Neural cell (in vitro differentiated cells): ENCODE measurements around the gene ANKRD13B. TPM values are rescaled to one million over a fixed set of nuclear protein-coding genes. Genes with fewer than 3 reads are reported as not detected.
A peak's percentile ranks its signal among the peaks of the same experiment; 100 is the strongest.

ENCODE experiments used
- H2AFZ ChIP-seq: fragments of 200-600, 300-800 bp; sonication (generic), shearing (Covaris generic); 2 replicates; pipeline ENCODE4 v1.6.0; 2014; ENCODE audit warnings: low read depth, mild to moderate bottlenecking, antibody characterized with exemption, low read length, moderate library complexity
- H3F3A ChIP-seq: fragments of 200-600 bp; shearing (Covaris generic); 2 replicates; pipeline ENCODE4 v1.6.1; 2016; ENCODE audit warnings: mild to moderate bottlenecking, moderate library complexity, mixed read lengths, antibody characterized with exemption, low read length; ENCODE audit not compliant: insufficient read depth, poor library complexity, severe bottlenecking
- H3K27ac ChIP-seq: fragments of 200-600, 300-800 bp; sonication (generic), shearing (Covaris generic); 2 replicates; pipeline ENCODE4 v1.5.1; 2014; ENCODE audit warnings: mild to moderate bottlenecking, low read length, moderate library complexity
- H3K27me3 ChIP-seq: fragments of 300-800, 200-600 bp; sonication (generic), shearing (Covaris generic); 2 replicates; pipeline ENCODE4 v1.6.0; 2014; ENCODE audit warnings: mild to moderate bottlenecking, low read depth, low read length, moderate library complexity; ENCODE audit not compliant: insufficient read depth
- H3K36me3 ChIP-seq: fragments of 300-800, 200-600 bp; sonication (generic), shearing (Covaris generic); 2 replicates; pipeline ENCODE4 v1.5.1; 2014; ENCODE audit warnings: mild to moderate bottlenecking, antibody characterized with exemption, low read length, moderate library complexity; ENCODE audit not compliant: insufficient read depth
- H3K4me2 ChIP-seq: fragments of 300-800, 200-600 bp; sonication (generic), shearing (Covaris generic); 2 replicates; pipeline ENCODE4 v1.6.0; 2014; ENCODE audit warnings: mild to moderate bottlenecking, low read length
- H3K4me3 ChIP-seq: fragments of 300-800, 200-600 bp; sonication (generic), shearing (Covaris generic); 2 replicates; pipeline ENCODE4 v1.5.1; 2014; ENCODE audit warnings: mild to moderate bottlenecking, low read length, moderate library complexity
- H3K79me2 ChIP-seq: fragments of 200-600 bp; shearing (Covaris generic); replicated peaks from 2 replicates; pipeline ENCODE4 v1.6.0; 2014; ENCODE audit warnings: mild to moderate bottlenecking, low read length, moderate library complexity; ENCODE audit not compliant: insufficient read depth
- H3K9ac ChIP-seq: fragments of 300-800, 200-600 bp; sonication (generic), shearing (Covaris generic); 2 replicates; pipeline ENCODE4 v1.6.1; 2016; ENCODE audit warnings: mild to moderate bottlenecking, low read length, mixed read lengths
- H3K9me2 ChIP-seq: fragments of 200-600 bp; shearing (Covaris generic); 2 replicates; pipeline ENCODE4 v1.6.1; 2016; ENCODE audit warnings: mild to moderate bottlenecking, low read length, mixed read lengths; ENCODE audit not compliant: insufficient read depth
- H3K9me3 ChIP-seq: fragments of 200-600, 300-800 bp; sonication (generic), shearing (Covaris generic); 2 replicates; pipeline ENCODE4 v1.6.1; 2016; ENCODE audit warnings: mild to moderate bottlenecking, mixed run types, low read length, moderate library complexity, mixed read lengths
- H4K20me1 ChIP-seq: fragments of 200-600 bp; shearing (Covaris generic); 2 replicates; pipeline ENCODE4 v1.6.1; 2016; ENCODE audit warnings: mild to moderate bottlenecking, mixed run types; ENCODE audit not compliant: insufficient read depth
- EP300 ChIP-seq: fragments of 450-650 bp; conservative IDR thresholded peaks from 2 replicates; pipeline ENCODE4 v1.6.1; 2014; ENCODE audit warnings: antibody characterized with exemption, mild to moderate bottlenecking, moderate library complexity; ENCODE audit not compliant: poor library complexity, severe bottlenecking
- EZH2 ChIP-seq: fragments of 200-600, 300-800 bp; shearing (Covaris generic), sonication (generic); IDR thresholded peaks from 2 replicates; pipeline ENCODE4 v1.6.1; 2014; ENCODE audit warnings: antibody characterized with exemption, low read length, borderline replicate concordance, mild to moderate bottlenecking; ENCODE audit not compliant: insufficient read depth, poor library complexity, severe bottlenecking
- MXI1 ChIP-seq: fragments of 450-650 bp; conservative IDR thresholded peaks from 2 replicates; pipeline ENCODE4 v1.6.1; 2014; ENCODE audit warnings: antibody characterized with exemption, mild to moderate bottlenecking; ENCODE audit not compliant: poor library complexity, severe bottlenecking
- POLR2AphosphoS5 ChIP-seq: IDR thresholded peaks from 2 replicates; pipeline ENCODE4 v1.6.1; 2012
- RAD21 ChIP-seq: fragments of 450-650 bp; conservative IDR thresholded peaks from 2 replicates; pipeline ENCODE4 v1.6.1; 2014; ENCODE audit warnings: antibody characterized with exemption, mild to moderate bottlenecking, moderate library complexity
- SMC3 ChIP-seq: fragments of 450-650 bp; conservative IDR thresholded peaks from 2 replicates; pipeline ENCODE4 v1.6.1; 2014; ENCODE audit warnings: antibody characterized with exemption, mild to moderate bottlenecking, moderate library complexity; ENCODE audit not compliant: poor library complexity
- TAF1 ChIP-seq: IDR thresholded peaks from 2 replicates; pipeline ENCODE4 v1.6.1; 2012; ENCODE audit warnings: low read depth
- polyA plus RNA-seq: library from polyadenylated mRNA; depleted of rRNA; stranded (reverse); fragments of >200 nt; gene quantifications from 2 replicates; pipeline ENCODE4 v1.2.3, GENCODE V29; 2014
- TF ChIP-seq, protein P1 (sequence below): IDR thresholded peaks from 2 replicates; pipeline ENCODE4 v1.6.1; 2012; ENCODE audit warnings: borderline replicate concordance
- TF ChIP-seq, protein P2 (sequence below): fragments of 450-650 bp; IDR thresholded peaks from 2 replicates; pipeline ENCODE4 v1.5.1; 2014; ENCODE audit warnings: antibody characterized with exemption, mild to moderate bottlenecking, moderate library complexity; ENCODE audit not compliant: poor library complexity, severe bottlenecking

Gene ANKRD13B
- polyA plus RNA-seq, 1 donor from 2014 or later = 35.0 TPM

DNA sequence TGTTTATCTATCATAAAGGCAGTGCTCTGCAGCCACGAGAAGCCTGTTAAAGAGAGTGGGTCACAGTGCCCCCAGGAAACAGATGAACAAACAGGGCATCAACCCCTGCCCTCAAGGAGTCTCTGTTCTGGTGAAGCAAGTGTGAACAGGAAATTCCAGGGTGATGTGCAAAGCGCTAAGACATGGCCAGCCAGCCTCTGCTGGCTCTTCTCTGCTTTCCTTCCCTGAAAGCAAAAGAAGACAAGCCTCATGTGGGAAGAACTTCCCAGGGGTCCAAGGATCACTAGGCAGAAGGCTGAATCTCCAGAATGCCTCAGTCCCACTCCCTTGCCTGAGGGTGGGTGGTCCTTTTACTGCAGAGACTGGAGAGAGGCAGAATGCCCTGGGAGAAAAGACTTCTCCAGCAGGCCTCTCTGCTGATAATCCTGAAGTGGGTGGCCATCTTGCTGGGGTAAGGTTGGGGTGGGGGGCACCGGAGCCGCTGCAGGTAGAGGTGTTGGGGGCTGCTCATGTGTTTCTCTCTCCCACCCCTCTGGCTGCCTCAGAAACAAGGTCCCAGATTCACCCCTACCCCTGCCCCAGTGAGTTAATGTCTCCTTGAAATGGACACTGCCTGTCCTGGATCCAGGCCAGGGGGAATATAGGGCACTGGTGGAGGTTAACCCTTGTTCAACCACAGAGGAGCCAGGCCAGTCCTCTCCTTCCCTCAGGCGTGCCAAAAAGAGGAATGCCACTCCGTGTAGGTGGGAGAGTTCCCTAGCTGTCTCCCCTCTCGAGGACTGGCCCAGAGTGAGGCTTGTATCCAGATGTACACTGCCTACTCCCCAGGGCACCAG, 2.4 kb downstream of the ANKRD13B start:
- no peaks in the 10 kb centered on the region for H3K9me3 ChIP-seq
- no peak overlapping the region for H2AFZ ChIP-seq
- peak overlapping the region; percentile 91 for H3K4me2 ChIP-seq
- H3K79me2 ChIP-seq = peaks cover 39% of the 10 kb centered on the region
- peaks cover 2% of the 10 kb centered on the region for H3F3A ChIP-seq
- H3K9ac ChIP-seq = no peak overlapping the region
- H3K9me2 ChIP-seq = no peaks in the 10 kb centered on the region
- no peaks in the 10 kb centered on the region for H3K36me3 ChIP-seq
- no peaks in the 10 kb centered on the region for H3K27me3 ChIP-seq
- no peak for TF ChIP-seq EZH2
- TF ChIP-seq, protein P1, sequence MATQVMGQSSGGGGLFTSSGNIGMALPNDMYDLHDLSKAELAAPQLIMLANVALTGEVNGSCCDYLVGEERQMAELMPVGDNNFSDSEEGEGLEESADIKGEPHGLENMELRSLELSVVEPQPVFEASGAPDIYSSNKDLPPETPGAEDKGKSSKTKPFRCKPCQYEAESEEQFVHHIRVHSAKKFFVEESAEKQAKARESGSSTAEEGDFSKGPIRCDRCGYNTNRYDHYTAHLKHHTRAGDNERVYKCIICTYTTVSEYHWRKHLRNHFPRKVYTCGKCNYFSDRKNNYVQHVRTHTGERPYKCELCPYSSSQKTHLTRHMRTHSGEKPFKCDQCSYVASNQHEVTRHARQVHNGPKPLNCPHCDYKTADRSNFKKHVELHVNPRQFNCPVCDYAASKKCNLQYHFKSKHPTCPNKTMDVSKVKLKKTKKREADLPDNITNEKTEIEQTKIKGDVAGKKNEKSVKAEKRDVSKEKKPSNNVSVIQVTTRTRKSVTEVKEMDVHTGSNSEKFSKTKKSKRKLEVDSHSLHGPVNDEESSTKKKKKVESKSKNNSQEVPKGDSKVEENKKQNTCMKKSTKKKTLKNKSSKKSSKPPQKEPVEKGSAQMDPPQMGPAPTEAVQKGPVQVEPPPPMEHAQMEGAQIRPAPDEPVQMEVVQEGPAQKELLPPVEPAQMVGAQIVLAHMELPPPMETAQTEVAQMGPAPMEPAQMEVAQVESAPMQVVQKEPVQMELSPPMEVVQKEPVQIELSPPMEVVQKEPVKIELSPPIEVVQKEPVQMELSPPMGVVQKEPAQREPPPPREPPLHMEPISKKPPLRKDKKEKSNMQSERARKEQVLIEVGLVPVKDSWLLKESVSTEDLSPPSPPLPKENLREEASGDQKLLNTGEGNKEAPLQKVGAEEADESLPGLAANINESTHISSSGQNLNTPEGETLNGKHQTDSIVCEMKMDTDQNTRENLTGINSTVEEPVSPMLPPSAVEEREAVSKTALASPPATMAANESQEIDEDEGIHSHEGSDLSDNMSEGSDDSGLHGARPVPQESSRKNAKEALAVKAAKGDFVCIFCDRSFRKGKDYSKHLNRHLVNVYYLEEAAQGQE = no peak
- TF ChIP-seq, protein P2, sequence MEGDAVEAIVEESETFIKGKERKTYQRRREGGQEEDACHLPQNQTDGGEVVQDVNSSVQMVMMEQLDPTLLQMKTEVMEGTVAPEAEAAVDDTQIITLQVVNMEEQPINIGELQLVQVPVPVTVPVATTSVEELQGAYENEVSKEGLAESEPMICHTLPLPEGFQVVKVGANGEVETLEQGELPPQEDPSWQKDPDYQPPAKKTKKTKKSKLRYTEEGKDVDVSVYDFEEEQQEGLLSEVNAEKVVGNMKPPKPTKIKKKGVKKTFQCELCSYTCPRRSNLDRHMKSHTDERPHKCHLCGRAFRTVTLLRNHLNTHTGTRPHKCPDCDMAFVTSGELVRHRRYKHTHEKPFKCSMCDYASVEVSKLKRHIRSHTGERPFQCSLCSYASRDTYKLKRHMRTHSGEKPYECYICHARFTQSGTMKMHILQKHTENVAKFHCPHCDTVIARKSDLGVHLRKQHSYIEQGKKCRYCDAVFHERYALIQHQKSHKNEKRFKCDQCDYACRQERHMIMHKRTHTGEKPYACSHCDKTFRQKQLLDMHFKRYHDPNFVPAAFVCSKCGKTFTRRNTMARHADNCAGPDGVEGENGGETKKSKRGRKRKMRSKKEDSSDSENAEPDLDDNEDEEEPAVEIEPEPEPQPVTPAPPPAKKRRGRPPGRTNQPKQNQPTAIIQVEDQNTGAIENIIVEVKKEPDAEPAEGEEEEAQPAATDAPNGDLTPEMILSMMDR = no peak
- no peak for TF ChIP-seq MXI1
- no peak for TF ChIP-seq EP300
- TF ChIP-seq RAD21 = no peak
- TF ChIP-seq SMC3 = no peak
- no peak for TF ChIP-seq TAF1
- no peak for TF ChIP-seq POLR2AphosphoS5
- H3K27ac ChIP-seq = no peak overlapping the region
- peaks cover 11% of the 10 kb centered on the region for H4K20me1 ChIP-seq
- peak overlapping the region; percentile 91 for H3K4me3 ChIP-seq

DNA sequence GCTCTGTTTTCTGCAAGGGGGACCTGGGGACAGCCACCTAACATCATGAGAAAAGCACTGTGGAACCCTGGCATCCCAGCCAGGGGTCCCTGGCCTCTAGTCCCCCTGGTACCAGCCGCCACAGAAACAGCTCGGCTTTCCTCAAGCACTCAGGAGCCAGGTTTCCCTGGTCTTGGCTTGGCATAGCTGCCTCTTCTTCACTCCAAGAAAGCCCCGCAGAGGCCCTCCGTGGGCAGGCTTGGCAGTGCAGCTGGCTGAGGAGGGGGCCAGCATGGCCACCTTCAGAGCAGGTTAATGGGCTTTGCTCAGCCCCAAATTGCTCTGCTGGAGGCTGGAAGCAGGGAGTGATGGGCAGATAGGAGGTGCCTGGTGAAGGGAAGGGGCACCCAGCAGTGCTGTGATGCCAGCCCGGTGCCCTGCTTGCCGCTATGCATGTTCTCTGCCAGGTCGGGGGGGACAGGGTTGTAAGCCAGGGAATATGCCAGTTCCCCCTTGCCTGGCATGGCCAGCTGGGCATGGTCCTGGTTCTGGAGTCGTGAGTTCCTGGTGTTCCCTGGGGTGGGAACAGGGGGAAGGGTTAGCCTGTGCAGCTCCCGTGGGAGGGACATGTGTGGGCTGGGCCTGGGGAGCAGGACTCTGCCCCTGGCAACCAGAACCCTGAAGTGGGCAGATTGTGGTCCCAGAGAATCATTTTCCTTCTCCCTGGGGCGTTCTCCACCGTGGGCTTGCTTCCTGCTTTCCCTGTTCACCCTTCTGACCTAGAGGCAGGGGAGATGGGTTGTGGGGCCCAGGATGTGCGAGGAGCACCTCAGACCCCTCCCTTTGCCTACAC, 3.2 kb downstream of the ANKRD13B start:
- H3K36me3 ChIP-seq = no peaks in the 10 kb centered on the region
- no peak overlapping the region for H3K9ac ChIP-seq
- peaks cover 11% of the 10 kb centered on the region for H4K20me1 ChIP-seq
- peak overlapping the region; percentile 91 for H3K4me3 ChIP-seq
- H3K79me2 ChIP-seq = peaks cover 39% of the 10 kb centered on the region
- no peaks in the 10 kb centered on the region for H3K9me3 ChIP-seq
- H3K27me3 ChIP-seq = no peaks in the 10 kb centered on the region
- H3F3A ChIP-seq = peaks cover 2% of the 10 kb centered on the region
- TF ChIP-seq, protein P2 = no peak
- no peak for TF ChIP-seq TAF1
- no peak for TF ChIP-seq POLR2AphosphoS5
- no peak for TF ChIP-seq SMC3
- TF ChIP-seq MXI1 = no peak
- no peak for TF ChIP-seq EZH2
- no peak for TF ChIP-seq RAD21
- TF ChIP-seq, protein P1 = no peak
- no peak for TF ChIP-seq EP300
- H2AFZ ChIP-seq = no peak overlapping the region
- H3K4me2 ChIP-seq = no peak overlapping the region
- no peaks in the 10 kb centered on the region for H3K9me2 ChIP-seq
- no peak overlapping the region for H3K27ac ChIP-seq
